ENCODE measurements around the gene HOXA2.
A peak's percentile ranks its signal among the peaks of the same experiment; 100 is the strongest.

HOXA2 gene

DNA sequence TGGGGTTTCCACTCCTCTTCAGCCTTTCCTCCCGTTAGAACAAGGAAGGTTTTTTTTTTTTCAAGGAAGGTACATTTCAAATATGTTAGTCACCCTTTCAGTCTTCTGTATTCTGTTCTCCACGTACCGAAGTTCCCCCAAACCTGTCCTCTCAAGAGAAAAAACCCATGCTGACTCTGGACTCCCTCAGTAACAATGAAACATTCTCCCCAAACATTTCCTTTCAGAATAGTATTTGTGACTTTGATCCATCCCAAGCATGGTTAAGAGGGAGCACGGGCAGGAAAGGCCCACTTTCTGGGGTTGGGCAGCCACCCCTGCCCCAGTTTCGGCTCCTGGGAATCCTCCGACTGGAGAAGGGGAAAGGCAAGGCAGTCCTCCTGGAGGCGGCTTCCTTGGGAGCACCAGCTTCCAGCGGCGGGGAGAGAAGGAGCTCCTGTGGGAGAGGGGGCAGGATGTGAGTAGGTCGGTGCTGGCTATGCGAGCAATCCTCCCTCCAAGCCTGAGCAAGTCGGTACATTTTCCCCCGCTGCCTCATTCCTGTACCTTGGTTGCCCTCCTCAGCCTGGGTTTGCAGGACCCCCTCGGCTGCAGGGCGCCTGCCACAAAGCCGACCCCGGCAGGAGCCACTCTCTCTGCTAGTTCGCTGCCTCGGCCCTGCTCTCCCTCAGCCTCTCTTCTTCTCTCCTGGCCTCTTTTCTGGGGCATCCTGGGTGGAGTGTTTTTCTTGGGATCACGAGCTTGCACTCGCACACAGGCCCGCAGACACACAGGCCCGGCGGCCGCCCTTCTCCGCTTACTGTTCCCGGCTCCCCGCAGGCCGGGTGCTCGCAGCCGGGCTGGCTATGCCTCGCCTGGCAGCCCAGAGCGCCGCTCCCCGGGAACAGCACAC, 4.6 kb downstream of the HOXA2 start:
- DNase-seq = no peak

DNA sequence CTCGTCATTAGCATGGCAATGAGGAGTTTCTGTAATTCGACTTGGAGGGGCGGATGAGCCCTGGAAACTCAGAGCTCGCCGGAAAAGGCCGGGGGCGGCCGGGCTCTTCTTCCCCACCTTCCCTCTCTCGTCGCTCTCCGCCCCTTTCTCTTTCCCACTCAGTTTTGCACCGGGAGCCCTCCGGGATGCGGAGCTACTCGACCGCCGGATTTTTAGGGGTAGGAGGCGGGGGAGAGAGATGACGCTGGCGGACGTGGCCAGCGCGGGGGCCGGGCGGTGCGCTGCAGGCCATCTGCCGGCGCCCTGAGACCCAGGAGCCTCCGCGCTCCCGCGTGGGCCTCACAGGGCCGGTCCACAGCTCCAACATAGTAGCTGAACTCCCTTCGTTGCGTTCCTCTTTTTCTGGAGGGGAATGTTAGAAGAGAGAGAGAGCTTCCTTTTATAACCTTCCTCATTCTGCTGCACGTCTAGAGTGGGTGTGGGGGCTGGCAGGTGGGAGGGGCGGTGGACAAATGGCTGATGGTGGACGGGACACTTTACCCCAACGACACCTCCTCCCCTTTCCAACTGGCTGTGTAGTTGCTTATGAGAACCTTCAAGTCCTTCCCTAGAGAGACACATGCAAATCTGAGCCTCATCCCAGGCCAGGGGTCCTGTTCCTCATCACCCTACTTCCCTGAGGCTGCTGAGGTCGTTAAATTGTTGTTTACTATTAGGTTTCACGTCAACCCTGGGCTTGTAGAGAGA, 5.5 kb downstream of the HOXA2 start:
- no peak for DNase-seq

GRCh38 chr7:27095897-27096767, 6.4 kb downstream of the HOXA2 start, which contains the start of gene HOXA1:
Gene HOXA1, minus strand, starts transcription at chr7:27096000. Its CDS starts 88 bp downstream, at chr7:27095912.
- DNase-seq = peak; percentile 84

GRCh38 chr7:27095050-27095896, 7.2 kb downstream of the HOXA2 start:
- no peak for DNase-seq

DNA sequence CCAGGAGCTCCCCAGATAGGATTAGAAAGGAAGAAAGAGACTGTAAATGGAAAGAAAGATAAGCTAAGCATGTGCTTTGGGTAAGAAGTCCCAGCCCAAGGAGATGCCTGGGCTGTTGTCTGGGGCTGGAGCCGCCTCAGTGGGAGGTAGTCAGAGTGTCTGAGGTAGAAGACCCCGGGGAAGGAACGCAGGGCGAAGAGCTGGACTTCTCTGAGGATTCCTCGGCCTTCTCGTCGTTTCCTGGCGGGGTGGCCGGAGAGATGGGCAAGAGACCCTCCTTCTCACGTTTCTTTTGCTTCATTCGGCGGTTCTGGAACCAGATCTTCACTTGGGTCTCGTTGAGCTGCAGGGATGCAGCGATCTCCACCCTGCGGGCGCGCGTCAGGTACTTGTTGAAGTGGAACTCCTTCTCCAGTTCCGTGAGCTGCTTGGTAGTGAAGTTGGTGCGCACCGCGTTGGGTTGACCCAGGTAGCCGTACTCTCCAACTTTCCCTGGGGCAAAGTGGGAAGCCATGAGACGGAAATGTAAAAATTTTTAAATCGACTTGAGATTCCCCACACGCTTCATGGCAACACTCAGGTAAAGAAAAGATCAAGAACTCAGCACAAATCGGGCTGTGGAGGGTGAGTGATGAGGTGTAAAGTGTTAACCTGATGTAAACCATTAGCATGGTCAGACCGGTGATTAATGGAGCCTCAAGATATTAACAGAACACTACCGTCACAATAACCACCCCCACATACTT, 8.0 kb downstream of the HOXA2 start:
- no peak for DNase-seq

GRCh38 chr7:27093184-27093895, 9.1 kb downstream of the HOXA2 start:
- DNase-seq = no peak

- no peak for DNase-seq
Observed at GRCh38 chr7:27092819-27093110, 9.7 kb downstream of the HOXA2 start.

DNA sequence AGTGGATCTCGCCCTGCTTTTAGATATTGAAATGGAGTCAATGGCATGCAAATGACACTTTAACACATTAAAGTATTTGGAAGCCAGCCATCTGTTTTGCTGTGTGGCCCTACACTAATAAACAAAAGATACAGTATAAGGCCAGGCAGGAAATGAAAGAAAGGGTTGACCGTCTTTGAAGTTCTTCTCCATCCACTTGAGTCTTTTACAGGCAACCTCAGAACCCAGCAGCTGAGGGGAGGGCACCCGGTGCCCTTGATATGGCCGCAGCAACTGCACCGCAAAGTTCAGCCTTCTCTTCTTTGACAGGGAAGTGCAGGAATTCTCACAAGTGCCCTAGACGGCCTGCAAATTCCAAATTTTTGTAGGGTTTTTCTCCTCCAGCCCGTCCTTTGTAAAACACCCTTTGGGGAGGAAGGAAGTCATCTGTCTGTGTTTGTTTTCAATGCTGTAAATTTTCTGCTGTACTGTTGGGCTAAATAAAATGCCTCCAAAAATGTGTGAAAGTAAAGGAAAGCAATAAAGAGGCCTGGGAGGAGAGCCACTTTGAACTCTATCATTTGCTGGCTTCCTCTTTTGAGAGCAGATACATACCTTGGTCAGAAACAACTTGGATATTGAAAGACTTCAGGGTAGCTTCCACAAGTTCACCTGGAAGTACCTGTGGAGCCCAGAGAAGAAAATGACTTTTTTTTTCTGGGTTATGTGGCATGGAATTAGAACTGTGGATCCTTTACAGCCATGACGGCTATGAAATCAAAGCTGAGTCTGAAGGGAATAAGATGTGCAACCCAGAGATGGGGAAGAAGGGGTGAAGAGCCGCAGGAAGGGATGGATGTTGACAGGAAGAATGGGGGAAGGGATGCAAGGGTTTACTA, 10.3 kb downstream of the HOXA2 start:
- DNase-seq = no peak

DNA sequence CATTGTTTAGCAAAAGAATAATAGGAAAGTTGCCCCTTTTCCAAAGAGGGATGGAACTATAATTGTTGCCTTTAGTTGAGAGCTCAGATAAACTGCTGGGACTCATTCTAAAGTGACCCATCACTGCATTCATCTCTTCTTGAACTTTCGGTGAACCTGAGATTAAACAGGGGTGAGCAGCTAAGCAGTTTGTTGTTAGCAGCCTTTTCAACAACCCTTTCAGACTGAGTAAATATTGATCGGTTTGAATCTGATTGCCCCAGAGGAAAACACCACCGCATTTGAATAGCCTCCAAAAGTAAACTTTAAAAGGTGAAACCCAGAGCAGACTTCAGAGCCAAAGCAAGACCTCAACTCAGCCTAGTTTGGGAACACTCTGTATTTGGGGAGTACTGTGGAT, 11.4 kb downstream of the HOXA2 start:
- DNase-seq = no peak

DNA sequence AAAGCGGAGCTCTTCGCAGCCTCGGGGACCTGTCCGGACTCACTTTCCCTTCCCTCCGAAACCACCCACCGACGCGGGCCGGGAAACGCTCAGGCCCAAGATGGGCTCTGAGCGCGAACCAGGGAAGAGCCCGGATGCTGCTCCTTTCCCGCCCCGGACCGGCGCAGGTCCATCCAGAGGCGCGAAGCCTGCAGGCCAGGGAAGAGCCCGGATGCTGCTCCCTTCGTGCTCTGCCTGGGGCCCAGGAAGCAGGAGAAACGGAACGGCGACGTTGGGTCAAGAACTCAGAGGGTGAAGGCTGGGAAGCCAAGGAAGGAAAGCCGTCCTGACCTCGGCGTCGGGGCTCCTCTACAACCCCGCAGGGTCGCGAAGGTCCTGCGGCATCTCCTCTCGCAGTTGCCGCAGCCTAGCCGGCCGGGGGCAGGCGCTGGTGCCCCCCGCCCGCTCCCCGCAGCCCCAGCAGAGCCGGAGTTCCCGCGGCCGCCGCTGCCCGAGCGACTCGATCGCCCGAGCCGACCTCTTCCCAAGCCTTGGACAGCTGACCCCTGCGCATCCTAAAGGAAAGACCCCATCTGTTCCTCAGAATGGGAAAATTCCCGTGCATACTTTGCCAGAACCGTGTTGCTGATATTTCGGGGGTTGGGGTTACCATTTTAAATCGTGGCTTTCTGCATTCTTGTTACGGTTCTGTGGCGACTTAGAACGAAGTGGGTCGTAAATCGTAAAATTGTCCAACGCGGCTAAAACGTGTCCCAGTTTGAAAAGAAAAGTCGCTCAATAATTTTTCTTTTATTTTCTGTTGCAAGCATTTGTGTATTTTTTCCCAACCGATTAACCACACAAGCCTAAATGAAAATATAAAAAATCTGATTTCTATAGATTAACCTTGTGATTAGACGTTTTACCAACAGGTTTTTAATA, 14.2 kb downstream of the HOXA2 start:
- no peak for DNase-seq

- no peak for DNase-seq
Observed at GRCh38 chr7:27083646-27084045, 18.8 kb downstream of the HOXA2 start.

- DNase-seq = no peak
Observed at GRCh38 chr7:27082171-27082570, 20.3 kb downstream of the HOXA2 start.

DNA sequence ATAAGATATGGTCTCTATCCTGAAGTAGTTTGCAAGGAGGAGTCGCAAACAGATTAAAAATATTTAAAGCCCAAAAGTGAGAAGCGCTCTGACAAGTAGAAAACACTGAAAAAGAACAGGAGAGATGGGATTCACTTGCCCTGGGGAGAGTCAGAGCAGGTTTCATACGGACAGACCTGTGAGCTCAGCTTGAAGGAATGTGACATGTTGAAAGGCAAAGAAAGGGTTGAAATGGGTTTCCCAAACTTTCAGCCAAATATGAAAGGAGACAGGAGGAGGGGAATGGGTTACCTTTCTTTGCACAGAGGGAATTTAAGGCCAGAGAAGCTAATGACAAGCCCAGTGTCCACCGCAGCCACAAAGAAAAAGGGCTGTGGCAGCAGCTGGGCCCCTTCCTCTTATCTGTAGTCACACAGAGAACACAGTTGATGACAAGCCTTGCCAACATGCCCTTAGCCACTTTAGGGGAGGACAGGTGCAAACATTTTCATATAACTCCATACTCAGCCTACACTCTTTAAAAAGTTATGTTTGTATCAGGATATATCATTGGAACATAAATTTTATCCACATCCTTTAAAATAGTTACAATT, 21.5 kb downstream of the HOXA2 start:
- no peak for DNase-seq

GRCh38 chr7:27079234-27079975, 23.1 kb downstream of the HOXA2 start:
- no peak for DNase-seq

GRCh38 chr7:27078616-27079233, 23.8 kb downstream of the HOXA2 start:
- no peak for DNase-seq

- peak; percentile 66 for DNase-seq
Observed at GRCh38 chr7:27073076-27073475, 29.4 kb downstream of the HOXA2 start.
